ENCODE measurements around the gene TMEM108.

DNA sequence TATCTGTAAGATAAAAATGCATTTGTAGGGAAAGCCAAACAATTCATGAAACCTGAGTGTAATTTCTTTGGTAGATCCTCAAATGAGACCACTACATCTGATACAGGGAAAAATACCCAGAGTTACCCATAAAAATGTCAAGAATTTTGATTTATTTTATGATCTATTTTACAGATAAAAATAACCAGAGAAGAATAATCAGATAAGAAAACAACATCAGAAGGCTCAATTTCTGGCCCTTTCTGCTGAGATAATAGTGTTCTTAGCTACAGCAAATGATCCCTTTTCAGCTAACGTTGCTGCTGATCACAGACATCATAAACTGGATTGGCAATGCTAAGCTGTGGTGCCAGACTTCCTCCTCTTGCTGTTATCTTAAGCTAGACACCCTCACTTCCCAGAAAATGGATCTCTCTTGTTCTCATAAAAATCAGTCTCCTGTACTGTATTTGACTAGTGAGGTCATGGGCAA lies 21.3 kb upstream of the TMEM108 start:
- no peak for TF ChIP-seq POLR2AphosphoS5 (IDR thresholded peaks at IDR 0.05; ENCODE audit: low read depth, low read length)
- TF ChIP-seq POLR2A (IDR thresholded peaks at IDR 0.05; ENCODE audit: low read depth, low read length): no peak
- no peak for TF ChIP-seq PAX5 (IDR thresholded peaks at IDR 0.05; ENCODE audit: insufficient read depth, low read length, severe bottlenecking)
- TF ChIP-seq SPI1 (IDR thresholded peaks at IDR 0.05; ENCODE audit: low read depth, low read length): no peak
- no peak for TF ChIP-seq TAF1 (IDR thresholded peaks at IDR 0.05; ENCODE audit: low read depth, low read length)
